ENCODE data around the gene PCYT2.

The PCYT2 gene

DNA sequence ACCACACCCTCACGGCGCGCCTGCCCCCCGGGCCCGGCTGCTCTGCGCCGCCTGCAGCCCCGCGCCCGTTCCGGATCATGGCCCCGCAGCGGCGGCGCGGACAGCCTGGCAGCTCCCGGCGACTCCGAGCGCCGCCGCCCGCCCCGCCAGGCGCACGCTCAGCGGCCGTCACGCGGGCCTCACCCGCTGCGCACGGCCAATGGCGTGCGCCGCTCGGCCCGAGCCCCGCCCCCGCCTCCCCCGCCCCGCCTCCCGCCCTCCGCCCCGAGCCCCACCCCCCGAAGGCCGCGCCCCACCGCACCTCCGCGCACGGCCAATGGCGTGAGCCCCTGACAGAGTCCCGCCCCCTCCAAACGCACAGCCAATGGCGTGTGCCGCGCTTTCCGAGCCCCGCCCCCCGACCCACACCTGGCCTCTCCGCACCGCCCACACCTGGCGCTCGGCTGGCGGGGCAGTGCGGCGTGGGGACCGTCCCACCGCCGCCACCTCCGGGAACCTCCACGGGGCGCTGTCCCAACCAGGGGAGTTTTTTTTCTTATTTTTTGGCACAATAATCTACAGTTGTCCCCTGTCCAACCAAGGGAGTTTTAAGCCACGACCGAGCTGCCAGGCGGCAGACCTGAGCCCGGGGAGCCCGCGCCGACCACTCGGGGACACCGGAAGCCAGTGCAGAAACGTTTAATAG lies at the start of gene PCYT2:
TSS of gene PCYT2 (minus strand) at position 123 of the 685 bp plus-strand sequence. CDS start at position 79, 44 bp downstream.
- TF ChIP-seq, protein P1, sequence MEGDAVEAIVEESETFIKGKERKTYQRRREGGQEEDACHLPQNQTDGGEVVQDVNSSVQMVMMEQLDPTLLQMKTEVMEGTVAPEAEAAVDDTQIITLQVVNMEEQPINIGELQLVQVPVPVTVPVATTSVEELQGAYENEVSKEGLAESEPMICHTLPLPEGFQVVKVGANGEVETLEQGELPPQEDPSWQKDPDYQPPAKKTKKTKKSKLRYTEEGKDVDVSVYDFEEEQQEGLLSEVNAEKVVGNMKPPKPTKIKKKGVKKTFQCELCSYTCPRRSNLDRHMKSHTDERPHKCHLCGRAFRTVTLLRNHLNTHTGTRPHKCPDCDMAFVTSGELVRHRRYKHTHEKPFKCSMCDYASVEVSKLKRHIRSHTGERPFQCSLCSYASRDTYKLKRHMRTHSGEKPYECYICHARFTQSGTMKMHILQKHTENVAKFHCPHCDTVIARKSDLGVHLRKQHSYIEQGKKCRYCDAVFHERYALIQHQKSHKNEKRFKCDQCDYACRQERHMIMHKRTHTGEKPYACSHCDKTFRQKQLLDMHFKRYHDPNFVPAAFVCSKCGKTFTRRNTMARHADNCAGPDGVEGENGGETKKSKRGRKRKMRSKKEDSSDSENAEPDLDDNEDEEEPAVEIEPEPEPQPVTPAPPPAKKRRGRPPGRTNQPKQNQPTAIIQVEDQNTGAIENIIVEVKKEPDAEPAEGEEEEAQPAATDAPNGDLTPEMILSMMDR (IDR thresholded peaks at IDR 0.05; ENCODE audit: low read depth, low read length): no peak
- H3K4me3 ChIP-seq (replicated peaks in 1 of 2; ENCODE audit: low read depth in 2 of 2, low read length in 2 of 2): peak within 1 kb of the TSS; percentile 78
- DNase-seq (ENCODE audit: low read depth in 2 of 2): peak; percentile 82 to 87

DNA sequence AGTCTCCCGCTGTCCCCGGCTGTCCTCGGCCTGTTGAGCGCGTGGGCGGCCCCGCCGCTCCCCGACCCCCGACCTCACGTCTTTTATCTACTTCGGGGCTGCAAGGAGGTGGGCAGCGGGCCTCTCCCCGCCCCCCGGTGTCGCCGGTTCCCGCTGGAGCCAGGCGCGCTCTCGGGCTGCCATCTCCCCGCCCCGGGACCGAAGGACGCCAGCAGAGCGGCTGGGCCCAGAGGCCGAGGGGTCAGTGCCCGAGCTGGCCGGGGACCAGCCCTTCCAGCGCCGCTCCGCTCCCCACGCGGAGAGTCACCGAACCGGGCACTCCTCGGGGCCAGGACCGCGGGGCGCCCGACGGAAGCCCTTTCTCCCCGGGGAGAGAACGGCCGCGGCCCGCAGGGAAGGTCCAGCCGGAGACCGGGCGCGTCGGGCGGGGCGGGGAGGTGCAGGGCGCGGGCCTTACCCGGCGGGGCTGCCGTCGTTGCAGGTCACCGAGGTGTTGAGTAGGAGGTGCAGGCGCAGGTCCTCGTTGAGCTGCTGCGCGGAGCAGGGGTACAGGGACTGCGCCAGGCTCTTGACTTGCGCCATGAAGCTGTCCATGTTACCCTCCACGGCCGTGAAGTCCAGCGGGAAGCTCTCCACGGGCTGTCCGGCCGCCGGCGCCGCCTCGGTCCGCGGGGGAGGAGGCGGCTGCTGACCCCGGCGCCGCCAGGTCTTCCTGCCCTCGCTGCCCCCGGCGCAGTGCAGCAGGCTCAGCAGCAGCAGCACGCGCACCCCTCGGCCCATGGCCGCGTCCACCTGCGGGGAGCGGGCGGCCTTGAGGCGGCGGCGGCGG lies 49.1 kb upstream of the PCYT2 start:
- TF ChIP-seq, protein P1 (IDR thresholded peaks at IDR 0.05; ENCODE audit: low read depth, low read length): no peak
- no peak overlapping the region for H3K4me3 ChIP-seq (replicated peaks in 1 of 2; ENCODE audit: low read depth in 2 of 2, low read length in 2 of 2)
- no peak for DNase-seq (ENCODE audit: low read depth in 2 of 2)

DNA sequence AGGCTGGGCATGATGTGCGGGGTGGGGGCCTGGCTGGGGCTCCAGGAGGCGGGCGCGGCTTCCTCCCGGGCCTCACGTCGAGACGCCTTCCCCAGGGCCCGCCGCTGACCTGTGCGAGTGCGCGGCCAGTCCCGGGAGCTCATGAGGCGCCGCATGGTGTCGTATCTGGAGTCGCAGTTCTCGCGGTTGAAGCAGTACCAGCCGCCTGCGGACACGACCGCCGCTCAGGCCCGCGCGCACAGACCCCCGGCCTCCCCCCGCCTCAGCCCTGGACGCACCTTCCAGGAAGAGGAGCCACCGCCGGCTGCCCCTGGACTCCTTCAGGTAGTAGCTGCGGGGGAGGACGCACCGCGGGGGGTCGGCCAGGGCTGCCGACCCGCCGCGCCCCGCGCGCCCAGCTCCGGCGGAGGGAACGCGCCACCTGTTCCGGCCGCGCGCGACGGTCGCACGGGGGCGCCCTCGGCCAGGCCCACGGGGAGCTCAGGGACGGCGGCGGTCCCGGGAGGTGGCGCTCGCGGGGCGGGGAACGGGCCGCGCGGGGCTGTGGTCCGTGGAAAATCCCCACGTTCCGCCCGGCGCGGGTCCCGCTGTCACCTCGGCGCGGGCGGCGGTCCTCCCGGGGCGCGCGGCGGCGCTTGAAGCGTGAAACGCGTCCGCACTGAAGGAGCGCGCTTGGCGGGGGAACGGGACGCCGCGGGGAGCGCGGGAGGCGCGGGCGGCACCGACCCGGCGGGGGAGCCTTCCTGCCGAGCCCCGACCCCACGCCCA lies 48.3 kb upstream of the PCYT2 start:
- H3K4me3 ChIP-seq (replicated peaks in 1 of 2; ENCODE audit: low read depth in 2 of 2, low read length in 2 of 2): no peak overlapping the region
- DNase-seq (ENCODE audit: low read depth in 2 of 2): peak; percentile 35 to 56
- TF ChIP-seq, protein P1 (IDR thresholded peaks at IDR 0.05; ENCODE audit: low read depth, low read length): no peak

DNA sequence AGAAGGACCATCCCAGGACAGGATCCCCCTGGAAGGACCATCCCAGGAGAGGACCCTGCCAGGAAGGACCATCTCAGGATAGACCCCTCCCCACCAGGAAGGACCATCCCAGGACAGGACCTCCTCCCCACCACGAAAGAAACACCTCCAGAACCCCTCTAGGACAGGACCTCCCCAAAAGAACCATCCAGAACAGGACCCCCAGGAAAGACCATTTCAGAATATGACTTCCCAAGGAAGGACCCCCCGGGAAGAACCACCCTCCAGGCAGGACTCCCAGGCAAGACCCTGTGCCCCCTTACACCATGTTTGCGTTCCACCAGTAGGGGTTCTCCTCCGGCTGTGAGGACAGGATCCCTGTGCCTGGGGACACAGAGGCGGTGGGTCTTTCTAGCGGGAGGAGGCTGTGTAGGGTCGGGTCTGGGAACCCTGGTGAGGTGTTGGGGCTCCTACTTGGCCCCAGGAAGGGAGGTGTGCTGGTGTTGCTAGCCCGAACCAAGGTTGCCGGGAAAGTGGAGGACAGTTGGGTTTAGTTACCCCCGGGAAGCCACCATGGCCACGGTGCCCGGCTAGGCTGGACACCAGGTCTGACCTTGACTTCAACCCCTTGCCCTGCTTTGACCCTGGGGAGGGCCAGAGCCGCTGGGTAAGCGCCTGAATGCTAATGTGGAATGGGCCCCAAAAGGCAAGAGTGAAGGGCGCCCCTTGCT lies 47.6 kb upstream of the PCYT2 start:
- TF ChIP-seq, protein P1 (IDR thresholded peaks at IDR 0.05; ENCODE audit: low read depth, low read length): no peak
- no peak overlapping the region for H3K4me3 ChIP-seq (replicated peaks in 1 of 2; ENCODE audit: low read depth in 2 of 2, low read length in 2 of 2)
- DNase-seq (ENCODE audit: low read depth in 2 of 2): no peak

DNA sequence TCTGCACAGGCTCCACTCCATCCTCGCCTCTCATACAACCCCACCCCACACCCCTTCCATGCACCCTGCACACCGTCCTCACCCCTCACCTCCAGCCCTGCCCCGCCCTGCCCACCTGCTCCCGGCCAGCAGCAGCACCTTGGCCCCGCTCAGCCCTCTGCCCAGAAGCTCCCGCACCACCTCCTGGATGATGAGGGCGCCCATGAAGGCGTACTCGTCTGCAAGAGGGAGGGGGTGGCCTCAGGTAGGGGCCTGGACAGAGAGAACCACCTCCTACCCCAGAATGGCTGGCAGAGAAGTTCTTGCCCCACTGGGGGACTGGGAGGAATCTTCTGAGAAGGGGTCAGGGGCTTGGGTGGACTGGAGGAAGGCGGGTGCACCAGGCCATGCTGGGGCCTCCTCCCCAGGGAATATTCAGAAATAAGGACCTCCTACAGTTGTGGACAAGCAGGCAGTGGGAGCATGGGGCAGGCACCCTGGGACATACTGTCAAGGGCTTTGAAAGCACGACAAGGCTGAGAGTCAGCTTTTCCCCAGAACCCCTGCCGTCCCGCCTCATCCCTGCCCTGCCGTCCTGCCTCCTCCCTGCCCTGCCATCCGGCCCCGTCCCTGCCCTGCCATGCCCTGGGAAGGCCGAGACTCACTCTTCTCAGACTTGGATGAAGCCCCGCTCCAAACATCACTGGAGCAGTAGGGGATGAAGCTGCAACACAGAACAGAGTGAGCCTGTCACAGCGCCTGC lies 46.7 kb upstream of the PCYT2 start:
- H3K4me3 ChIP-seq (replicated peaks in 1 of 2; ENCODE audit: low read depth in 2 of 2, low read length in 2 of 2): no peak overlapping the region
- no peak for DNase-seq (ENCODE audit: low read depth in 2 of 2)
- TF ChIP-seq, protein P1 (IDR thresholded peaks at IDR 0.05; ENCODE audit: low read depth, low read length): no peak
